Measurements from ENCODE around the gene NAA16.
"Not testable (repeated sequence)": the region's sequence is repeated elsewhere in the genome, so short reads cannot be mapped to it uniquely, and the experiment has no call there.

Gene NAA16

DNA sequence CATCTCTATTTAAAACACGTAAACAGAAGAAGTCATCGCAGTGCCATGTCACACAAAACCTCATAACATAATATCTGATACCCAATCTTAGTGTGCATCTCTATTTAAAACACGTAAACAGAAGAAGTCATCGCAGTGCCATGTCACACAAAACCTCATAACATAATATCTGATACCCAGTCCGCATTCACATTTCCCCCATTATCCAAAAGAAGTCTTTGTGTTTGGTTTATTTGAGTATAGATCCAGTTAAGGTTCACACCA lies 45.2 kb downstream of the NAA16 start:
- DNase-seq (ENCODE audit: low read depth in 3 of 3) = not testable (repeated sequence)

DNA sequence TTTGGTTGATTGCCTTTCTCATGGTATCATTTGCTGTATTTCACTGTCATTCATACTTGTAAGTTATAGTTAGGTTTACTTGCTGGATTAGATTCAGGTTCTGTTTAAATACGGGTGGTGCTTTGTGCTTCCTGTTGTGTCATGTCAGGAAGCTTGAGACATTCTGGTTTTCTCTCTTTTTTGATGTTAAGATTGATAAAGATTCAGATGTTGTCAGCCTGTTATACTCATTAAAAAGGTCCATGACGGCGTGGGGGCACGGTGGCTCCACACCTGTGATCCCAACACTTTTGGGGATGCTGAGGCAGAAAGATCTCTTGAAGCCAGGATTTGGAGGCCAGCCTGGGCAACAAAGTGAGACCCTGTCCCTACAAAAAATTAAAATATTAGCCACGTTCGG lies 45.7 kb downstream of the NAA16 start:
- peak in 1 of 3 experiments; percentile 14 for DNase-seq (ENCODE audit: low read depth in 3 of 3)

DNA sequence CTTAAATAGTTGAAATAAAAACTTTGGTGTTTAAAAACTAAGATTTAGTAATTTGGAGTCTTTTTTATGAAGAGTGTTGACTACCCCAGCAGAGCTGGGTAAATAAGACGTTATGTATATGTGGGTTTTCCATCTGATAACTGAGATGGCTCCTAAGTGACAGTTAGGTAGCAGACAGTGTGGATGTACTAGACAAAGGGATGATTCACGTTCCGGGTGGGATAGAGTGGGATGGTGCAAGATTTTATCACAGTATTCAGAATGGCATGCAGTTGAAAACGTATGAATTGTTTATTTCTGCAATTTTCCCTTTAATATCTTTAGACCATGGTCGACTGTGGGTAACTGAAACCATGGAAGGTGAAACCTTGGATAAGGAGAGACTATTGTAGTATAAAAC lies 50.4 kb downstream of the NAA16 start:
- DNase-seq (ENCODE audit: low read depth in 3 of 3) = no peak

DNA sequence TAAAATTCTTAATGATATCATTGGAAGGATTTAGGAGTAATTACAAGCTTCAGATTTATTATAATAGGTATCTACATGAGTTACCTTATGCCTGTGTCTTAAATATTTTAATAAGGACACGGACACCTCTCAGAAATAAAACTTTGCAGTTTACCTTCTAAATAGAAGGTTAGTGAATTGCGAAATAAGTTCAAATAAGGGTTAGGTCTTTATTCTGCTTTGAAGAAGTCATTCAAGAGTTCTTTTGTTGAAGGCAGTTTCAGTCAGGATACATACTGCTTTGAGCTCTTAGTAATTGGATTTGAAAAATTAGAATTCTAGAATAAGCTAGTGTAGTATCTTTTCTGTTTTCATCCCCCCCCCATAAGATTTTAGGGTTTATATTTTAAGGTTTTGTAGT lies 53.0 kb downstream of the NAA16 start:
- DNase-seq (ENCODE audit: low read depth in 3 of 3) = no peak

DNA sequence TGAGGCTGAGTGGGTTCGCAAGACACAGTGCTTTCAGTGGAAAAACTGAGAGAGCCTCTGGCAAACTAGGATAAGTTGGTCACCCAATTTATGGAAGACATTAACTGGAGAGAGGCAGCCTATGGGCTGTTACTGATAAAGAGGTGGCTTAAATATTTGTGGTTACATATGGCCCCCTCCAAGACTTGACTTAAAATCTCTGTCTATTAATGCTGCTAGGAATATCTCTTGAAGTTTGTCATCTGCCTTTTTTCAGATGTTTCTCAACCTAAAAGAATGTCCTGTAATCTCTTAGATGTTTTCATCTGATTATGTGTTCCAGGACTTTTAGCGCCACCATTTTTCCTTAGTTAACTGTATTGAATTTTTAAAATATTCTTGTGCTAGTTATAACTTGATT lies 54.6 kb downstream of the NAA16 start:
- no peak for DNase-seq (ENCODE audit: low read depth in 3 of 3)

DNA sequence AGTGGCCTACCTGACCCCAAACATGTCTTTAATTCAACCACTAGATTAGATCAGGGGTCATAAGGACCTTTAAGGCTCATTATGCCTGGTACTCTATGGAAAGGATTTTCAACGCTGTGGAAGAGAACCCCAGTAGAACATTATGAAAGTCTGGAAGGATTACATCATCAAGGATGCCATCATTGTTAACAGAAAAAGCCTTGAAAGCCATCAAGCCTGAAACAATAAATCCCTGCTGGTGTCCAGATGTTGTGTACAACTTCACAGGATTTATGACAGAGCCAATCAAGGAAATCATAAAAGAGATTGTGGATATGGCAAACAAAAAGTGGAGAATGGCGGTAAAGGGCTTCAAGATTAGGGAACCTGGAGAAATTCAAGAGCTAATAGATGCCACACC lies 59.7 kb downstream of the NAA16 start:
- DNase-seq (ENCODE audit: low read depth in 3 of 3) = no peak

DNA sequence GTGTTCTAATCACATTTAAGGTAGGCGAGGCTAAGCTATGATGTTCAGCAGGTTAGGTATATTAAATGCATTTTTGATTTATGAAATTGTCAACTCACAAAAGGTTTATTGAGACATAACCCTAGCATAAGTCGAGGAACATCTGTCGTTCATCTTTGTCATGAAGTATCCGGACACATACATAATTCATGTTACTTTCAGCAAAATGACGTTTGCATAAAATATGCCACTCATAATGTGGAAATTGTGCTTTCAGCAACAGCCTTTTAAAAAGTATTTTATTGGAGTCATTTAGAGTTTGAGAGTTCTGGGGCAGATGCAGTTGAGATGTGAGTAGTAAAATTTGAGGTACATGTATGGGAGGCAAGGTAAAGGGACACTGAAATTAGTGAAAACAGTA lies 66.4 kb downstream of the NAA16 start:
- DNase-seq (ENCODE audit: low read depth in 3 of 3) = no peak

DNA sequence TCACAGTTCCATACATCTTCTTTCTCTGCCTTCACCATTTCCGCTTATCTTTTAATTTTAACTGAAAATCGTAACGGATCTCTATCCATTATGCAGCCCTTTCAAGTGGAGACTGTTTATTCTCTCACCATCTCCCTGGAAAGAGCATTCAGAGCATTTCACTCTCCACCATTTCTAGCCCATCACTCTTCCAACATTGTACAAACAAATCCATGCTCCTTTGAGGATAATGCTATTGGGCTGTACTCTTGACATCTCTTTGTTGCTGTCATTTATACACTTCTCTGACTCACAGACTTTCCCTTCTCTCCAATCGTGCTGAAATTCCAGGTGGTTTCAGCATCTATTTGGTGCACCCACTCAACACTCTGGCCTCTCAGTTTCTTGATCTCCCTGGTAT lies 71.4 kb downstream of the NAA16 start:
- DNase-seq (ENCODE audit: low read depth in 3 of 3) = no peak

DNA sequence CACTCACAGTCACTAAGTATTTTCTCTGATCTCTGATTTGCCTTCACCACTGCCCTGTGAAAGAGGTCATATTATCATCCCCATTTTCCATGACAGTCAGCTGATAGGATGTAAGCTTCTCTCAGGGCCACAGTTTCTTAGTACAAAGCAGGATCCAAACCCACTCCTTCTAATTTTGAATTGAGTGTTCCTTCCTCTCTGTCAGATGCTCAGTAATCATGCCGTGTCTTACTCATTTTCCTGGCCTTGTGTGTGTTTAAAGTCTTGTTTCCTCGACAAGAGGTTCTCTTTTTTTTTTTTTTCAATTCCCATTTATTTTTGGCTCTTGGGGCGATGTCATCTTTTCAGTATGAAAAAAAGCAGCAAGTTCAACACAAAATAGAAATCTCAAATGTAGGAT lies 72.3 kb downstream of the NAA16 start:
- DNase-seq (ENCODE audit: low read depth in 3 of 3) = no peak

DNA sequence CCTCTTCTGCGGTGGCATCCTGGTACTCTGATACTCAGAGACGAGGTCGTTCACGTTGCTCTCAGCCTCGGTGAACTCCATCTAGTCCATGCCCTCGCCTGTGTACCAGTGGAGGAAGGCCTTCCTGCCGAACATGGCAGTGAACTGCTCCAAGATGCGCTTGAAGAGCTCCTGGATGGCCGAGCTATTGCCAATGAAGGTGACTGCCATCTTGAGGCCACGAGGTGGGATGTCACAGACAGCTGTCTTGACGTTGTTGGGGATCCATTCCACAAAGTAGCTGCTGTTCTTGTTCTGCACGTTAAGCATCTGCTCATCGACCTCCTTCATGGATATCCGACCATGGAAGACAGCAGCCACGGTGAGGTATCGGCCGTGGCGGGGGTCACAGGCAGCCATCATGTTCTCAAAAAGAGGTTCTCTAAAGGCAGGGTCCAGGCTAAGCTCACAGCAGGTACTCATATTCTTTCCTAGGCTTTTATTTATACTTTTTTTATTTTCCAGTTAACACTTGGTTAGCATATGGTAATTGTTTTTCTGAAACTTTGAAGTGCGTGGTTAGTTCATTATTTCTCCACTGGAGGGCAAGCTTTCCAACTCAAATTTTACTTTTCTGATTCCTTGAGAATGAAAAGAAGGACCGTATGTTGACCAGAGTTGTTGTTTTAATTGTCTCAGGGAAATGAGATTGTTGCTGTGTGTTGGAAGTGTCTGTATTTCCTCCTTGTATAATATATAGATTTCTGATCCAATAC lies 73.9 kb downstream of the NAA16 start:
- no peak for DNase-seq (ENCODE audit: low read depth in 3 of 3)

DNA sequence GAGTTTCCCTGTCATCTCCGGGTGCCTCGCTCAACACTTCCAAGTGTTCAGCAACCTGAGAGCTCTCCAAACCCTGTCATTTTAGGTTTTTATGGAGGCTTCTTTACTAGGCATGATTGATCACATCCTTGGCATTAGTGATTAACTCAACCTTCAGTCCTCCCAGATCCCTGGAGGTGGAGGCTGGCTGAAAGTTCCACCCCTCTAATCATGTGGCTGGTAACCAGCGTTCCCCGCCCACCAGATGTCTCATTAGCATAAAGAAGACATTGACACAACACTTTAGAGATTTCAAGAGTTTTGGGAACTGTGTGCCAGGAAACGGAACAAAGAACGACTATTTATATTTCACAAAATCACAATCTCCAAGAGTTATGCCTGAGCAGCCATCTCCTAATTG lies 75.1 kb downstream of the NAA16 start:
- no peak for DNase-seq (ENCODE audit: low read depth in 3 of 3)

DNA sequence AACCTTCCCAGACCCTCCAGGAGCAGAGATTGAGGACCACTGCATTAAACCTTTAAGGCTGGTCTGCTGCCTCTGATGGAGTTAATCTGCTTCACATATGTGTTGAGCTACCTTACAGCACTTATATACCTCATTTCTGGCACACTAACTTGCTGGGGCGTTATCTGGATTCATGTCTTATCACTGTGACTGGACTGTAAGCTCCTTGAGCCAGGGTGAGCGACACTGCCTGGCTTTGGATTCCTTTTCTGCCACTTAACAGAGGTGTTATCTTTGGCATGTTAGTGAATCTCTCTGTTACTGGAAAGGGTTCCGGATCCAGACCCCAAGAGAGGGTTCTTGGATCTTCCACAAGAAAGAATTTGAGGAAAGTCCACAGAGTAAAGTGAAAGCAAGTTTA lies 76.5 kb downstream of the NAA16 start:
- no peak for DNase-seq (ENCODE audit: low read depth in 3 of 3)

DNA sequence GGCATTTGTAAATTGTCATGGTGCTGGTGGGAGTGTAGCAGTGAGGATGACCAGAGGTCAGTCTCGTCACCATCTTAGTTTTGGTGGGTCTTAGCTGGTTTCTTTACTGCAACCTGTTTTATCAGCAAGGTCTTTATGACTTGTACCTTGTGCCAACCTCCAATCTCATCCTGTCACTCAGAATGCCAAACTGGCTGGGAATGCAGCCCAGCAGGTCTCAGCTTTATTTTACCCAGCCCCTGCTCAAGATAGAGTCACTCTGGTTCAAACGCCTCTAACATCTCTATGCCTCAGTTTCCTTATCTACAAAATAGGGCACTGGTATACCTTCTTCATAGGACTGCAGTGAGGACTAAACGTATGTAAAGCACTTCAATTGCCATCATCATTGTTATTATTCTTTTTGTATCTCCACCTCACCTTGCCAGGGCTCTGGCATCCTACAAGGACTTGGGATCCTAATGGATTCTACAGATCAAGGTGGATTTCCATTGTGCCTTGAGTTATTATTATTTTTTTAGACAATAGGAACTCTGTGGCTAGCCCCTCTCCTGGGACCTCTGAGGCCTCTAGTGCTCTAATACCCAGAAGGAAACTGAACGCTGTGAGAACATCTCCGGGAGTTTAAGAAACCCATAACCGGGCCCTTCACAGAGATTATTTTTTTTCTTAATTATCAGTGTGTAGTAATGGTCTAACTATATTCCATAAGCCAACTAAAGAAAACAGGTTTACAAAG lies 77.2 kb downstream of the NAA16 start:
- no peak for DNase-seq (ENCODE audit: low read depth in 3 of 3)

DNA sequence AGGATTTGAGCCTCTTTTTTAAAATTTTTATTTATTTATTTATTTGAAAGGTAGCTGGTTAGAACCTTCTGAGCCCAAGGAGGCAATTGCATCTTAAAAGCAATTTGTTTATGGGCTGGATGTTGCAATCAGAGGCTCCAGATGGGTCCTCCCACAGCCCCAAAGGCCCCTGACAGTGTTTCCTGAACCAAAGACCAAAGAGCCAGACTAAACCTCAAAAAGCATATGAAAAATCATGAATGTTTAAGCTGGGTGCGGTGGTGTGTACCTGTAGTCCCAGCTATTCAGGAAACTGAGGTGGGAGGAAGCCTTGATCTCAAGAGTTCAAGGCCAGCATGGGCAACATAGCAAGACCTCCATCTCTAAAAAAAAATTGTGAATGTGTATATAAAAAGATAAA lies 78.5 kb downstream of the NAA16 start:
- no peak for DNase-seq (ENCODE audit: low read depth in 3 of 3)

DNA sequence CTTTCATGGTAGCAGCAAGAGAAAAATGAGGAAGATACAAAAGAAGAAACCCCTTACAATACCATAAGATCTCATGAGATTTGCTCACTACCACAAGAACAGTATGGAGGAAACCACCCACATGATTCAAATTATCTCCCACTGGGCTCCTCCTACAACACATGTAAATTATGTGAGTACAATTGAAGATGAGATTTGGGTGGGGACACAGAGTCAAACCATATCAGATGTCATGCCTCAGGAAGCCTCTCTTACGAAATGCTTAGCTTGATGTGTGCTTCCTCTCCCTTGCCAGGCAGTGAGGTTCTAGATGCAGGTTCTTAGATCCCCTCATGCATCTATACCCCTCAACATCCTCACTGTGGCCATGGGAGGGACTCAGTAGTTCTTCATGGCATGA lies 83.1 kb downstream of the NAA16 start:
- no peak for DNase-seq (ENCODE audit: low read depth in 3 of 3)

DNA sequence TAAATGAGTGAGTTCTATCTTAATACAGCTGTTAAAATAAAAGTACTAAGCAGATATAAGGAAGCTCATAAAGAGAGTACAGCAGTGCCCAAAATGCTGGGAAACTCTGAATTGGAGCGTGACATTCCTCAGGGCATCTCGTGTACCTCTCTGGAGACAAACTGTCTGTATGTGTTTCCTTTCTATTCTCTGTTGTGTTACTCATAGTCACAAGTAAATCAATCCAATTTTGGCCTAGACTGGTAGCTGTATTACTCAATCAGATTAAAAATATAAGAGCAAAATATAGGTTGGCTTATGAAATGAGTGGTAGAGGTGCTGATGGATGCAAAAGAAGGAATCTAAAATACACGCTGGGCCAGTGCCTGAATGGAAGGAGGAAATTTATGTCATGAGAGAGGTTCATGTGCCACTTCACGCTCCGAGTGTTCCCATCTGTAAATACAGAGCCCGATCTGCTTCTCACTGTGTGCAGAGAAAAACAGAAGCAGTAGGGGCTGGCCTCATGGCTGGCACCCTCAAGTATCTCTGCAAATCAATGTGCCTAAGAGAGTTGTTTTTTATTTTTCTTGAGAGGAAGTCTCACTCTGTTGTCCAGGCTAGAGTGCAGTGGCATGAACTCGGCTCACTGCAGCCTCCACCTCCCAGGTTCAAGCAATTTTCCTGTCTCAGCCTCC lies 87.6 kb downstream of the NAA16 start:
- DNase-seq (ENCODE audit: low read depth in 3 of 3) = peak in 1 of 3 experiments; percentile 4

DNA sequence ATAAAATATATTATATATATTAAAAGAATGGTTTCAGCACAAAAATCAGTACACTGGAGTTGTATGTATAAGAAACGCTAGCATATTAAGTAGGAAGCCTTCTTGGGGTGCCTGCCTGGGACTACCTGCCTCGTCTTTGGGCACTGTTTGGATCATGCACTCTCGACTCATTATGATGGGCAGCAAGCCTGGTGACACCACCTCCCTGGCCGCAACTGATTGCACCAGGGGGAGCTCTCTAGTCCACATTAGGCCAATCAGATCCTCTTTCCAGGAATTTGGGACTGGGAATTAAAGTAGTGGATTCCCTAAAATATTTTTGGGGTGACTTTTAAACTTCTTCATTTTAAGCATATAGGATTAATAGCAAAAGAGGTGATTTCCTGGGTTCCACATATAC lies 90.3 kb downstream of the NAA16 start:
- no peak for DNase-seq (ENCODE audit: low read depth in 3 of 3)

DNA sequence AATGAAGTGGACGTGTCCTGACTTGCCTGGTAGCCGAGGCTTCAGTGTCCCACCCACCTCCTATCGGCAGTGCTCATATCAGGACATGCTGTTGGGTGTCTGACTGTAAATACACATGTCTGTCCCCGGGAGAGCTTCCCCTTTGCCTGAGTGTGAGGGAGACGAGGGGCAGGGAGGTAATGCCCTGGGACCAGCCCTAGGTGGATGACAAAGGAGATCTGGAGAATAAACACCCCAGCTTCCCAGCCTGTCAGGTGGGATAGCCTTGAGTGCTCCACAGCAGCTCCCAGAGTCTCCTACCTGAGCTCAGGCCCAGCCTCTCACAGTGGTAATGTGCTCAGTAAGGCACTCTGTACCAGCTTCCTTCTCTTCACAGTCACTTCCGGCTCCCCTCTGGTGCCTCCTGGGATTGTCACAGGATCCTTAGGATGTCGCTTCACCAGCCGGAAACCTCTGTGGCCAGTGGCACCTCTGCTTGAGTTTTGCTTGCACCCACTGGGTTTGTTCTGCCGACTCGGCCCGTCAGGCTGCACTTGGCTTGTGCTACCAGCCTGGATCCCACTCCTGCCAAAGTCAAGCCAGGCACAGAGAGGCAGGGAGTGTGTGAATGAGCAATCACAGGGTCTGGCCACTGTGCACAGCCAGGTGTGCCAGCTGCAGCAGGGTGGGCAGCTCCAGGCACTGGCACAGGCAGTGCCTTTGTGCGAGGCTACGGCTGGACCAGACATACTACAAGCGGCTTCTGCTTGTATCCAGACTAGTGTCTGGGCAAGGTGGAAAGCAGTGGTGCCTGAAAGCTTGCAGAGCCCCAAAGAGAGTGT lies 91.8 kb downstream of the NAA16 start:
- DNase-seq (ENCODE audit: low read depth in 3 of 3) = no peak

DNA sequence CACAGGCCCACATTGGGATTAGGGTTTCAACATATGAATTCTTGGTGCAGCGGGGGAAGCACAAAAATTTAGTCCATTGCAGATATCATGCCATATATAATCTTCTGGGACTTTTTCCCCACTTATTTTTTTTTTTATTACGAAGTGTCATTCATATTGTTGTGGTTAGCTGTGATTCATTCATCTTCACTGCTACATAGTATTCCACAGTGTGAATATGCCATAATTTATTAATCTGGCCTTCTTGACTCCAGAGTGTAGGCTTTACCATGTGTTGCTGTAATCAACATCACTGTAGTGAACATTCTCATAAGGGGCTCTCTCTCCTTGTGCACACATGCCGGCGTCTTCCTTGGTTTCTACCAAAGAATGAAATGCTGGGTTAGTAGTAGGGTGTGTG lies 92.9 kb downstream of the NAA16 start:
- DNase-seq (ENCODE audit: low read depth in 3 of 3) = no peak

DNA sequence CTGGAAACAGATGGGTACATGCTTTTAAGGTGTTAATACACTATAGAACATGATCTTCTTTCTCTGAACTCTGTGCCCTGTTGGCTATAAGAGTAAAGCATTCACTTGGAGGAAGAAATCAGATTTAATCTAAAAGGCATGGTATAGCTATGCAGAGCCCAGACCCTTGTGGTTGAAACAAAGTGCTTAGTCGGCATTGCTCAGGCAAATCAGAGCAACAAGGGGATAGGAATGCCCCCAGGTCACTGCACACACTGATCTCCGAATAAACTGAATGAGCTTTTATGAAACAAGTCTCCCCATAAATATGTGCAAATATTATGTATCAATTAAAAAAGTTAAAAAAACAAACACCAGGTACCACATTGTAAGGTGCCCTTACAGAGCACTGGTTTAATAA lies 94.3 kb downstream of the NAA16 start:
- DNase-seq (ENCODE audit: low read depth in 3 of 3) = no peak

DNA sequence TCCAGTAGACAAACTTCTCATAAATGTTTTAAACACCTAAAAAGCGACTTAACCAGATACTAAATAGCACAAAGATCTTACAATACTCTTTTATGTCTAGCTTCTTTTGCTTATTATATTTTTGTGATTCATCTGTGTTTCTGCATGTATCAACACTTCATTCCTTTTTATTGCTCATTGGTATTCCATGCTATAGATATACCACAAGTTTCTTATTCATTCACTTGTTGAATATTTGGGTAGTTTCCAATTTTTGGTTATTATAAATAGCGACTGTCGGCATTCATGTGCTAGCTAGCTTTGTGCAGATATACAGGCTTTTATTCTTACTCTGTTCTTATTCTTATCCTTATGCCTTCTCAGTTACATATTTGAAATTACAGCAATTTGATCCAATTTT lies 96.3 kb downstream of the NAA16 start:
- DNase-seq (ENCODE audit: low read depth in 3 of 3) = no peak

DNA sequence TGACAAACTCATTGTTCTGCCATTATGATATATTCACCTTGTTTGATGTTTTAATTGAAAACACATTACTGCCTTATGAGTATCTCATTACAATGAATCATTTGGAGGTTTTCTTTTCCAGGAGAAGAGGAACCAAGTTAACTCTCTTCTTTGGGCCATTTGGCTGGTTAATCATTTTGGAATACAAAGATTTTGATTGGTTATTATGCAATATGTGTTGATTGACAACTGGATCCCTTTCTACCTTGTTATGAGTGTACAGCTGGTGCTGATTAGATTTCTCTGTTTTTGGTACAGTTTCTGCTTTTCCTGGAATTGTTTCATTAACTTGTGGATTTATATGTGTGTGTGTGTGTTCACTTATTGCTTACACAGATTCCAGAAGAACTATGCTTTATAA lies 97.1 kb downstream of the NAA16 start:
- DNase-seq (ENCODE audit: low read depth in 3 of 3) = no peak
